ENCODE results near the gene MLYCD. TPM values are rescaled to one million over a fixed set of nuclear protein-coding genes. Genes with fewer than 3 reads are reported as not detected.

MLYCD gene
- 1.7 TPM for polyA plus RNA-seq

- Mint-ChIP-seq H3K4me3 (peak within 1 kb of the TSS; percentile 86 to 94 (median 94)), H3K27ac (peak within 1 kb of the TSS; percentile 4 to 65 (median 20)), H3K27me3 (peaks cover 8% of the 10 kb centered on the region), H3K4me1 (peaks cover 16 to 21% (median 21%) of the 10 kb centered on the region in 3 donors), H3K36me3 (no peaks in the 10 kb centered on the region), H3K9me3 (no peaks in the 10 kb centered on the region)
Observed at GRCh38 chr16:83898463-83899271, at the start of gene MLYCD. Gene MLYCD, plus strand, starts transcription at chr16:83899115. Its CDS starts 30 bp downstream, at chr16:83899145.

DNA sequence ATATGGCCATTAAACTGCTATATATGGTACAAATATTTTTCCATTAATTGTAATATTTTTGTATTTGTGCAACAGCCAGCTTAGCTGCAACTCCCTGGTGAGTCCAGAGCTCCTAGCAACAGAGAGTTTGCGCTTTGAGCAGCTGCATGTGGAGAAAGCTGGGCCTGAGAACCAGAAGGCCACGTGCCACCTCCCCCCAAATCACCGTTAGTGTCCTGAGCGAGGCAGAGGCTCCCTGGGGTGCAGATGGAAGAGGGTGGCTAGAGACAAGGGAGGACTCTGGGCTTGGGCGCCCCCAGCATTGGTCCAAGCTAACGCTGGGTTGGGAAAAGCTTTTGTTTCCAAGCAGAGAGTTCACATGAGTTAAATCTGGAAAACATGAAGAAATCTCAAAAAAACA is 49.5 kb upstream of the MLYCD start:
- Mint-ChIP-seq H3K9me3 (peaks cover 0 to 1% (median 0%) of the 10 kb centered on the region in 3 donors), H3K27ac (no peak overlapping the region), H3K4me3 (peak overlapping the region in 1 of 4 donors; percentile 60), H3K4me1 (peaks cover 8 to 17% (median 10%) of the 10 kb centered on the region in 3 donors), H3K36me3 (peaks cover 2% of the 10 kb centered on the region), H3K27me3 (peaks cover 3% of the 10 kb centered on the region)

DNA sequence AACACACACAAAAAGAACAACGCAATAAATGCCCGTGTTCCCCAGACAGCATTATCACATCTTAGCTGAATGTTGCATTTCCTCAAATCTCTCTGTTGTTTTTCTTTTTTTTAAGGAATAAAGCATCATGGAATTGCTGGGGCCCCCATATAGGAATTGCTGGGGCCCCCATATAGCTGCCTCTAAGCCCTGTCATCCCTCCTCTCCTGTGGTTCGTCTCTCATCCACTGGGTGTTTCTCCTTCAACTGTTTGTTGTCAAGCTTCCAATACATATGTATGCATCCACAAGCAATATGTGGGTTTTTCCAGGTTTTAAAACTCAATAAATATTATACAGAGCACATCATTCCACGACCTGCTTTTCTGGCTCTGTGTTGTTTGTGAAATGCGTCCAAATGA is 48.0 kb upstream of the MLYCD start:
- peaks cover 2% of the 10 kb centered on the region for H3K36me3 Mint-ChIP-seq
- H3K9me3 Mint-ChIP-seq = peaks cover 0 to 1% (median 0%) of the 10 kb centered on the region in 3 donors
- H3K4me3 Mint-ChIP-seq = no peak overlapping the region
- H3K4me1 Mint-ChIP-seq = peaks cover 8 to 10% (median 10%) of the 10 kb centered on the region in 3 donors
- peak overlapping the region in 1 of 3 donors; percentile 34 for H3K27ac Mint-ChIP-seq
- H3K27me3 Mint-ChIP-seq = peaks cover 7% of the 10 kb centered on the region

DNA sequence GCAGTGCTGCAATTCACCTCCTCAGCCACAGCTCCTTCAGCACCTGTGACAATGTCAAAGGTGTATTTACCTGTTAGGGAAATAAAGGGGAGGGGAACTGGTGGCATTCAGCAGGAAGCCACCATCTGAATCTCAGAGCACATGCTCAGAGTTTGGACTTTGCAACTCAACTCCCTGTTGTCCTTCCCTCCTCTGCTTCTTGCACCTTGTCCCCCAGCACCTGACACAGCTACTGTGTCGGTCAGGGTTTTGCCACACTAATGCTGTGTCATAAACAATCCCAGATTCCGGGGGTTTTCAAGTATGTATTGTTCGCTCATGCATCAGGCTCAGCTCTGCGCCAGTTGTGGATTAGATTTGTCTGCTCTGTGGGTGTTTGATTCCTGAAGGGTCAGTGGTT is 47.4 kb upstream of the MLYCD start:
- Mint-ChIP-seq H3K36me3 (peaks cover 2% of the 10 kb centered on the region), H3K9me3 (peaks cover 0 to 1% (median 0%) of the 10 kb centered on the region in 3 donors), H3K27ac (no peak overlapping the region), H3K4me3 (no peak overlapping the region), H3K27me3 (peaks cover 7% of the 10 kb centered on the region), H3K4me1 (peaks cover 8 to 10% (median 10%) of the 10 kb centered on the region in 3 donors)

DNA sequence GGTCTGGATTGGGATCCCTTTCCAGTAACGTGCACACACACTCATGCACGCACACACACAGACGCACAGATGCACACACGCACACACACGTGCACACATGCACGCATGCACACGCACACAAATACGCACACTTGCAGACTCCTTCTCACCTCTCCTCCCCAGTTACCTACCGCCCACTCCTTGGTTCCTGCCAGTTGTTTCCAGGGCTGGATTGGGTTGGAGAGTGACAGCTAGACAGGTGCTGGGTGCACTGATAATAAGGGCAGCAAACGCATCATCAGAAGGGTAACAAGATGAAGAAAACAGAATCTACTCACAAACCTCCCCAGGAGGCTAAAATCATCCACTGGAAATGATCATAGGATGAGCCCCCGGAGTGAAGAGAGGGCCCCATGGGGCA is 46.1 kb upstream of the MLYCD start:
- Mint-ChIP-seq H3K36me3 (peaks cover 2% of the 10 kb centered on the region), H3K27me3 (peaks cover 8% of the 10 kb centered on the region), H3K9me3 (peaks cover 0 to 1% (median 0%) of the 10 kb centered on the region in 3 donors), H3K4me1 (no peaks in the 10 kb centered on the region), H3K27ac (no peak overlapping the region), H3K4me3 (no peak overlapping the region)

- H3K36me3 Mint-ChIP-seq = peaks cover 2% of the 10 kb centered on the region
- peaks cover 10% of the 10 kb centered on the region for H3K27me3 Mint-ChIP-seq
- no peak overlapping the region for H3K27ac Mint-ChIP-seq
- peaks cover 0 to 1% (median 0%) of the 10 kb centered on the region in 3 donors for H3K9me3 Mint-ChIP-seq
- H3K4me1 Mint-ChIP-seq = no peaks in the 10 kb centered on the region
- H3K4me3 Mint-ChIP-seq = no peak overlapping the region
Observed at GRCh38 chr16:83853834-83854233, 45.1 kb upstream of the MLYCD start.

GRCh38 chr16:83854420-83854819 is 44.5 kb upstream of the MLYCD start:
- Mint-ChIP-seq H3K9me3 (peaks cover 0 to 1% (median 0%) of the 10 kb centered on the region in 3 donors), H3K4me1 (no peaks in the 10 kb centered on the region), H3K27ac (no peak overlapping the region), H3K27me3 (peaks cover 10% of the 10 kb centered on the region), H3K36me3 (peaks cover 2% of the 10 kb centered on the region), H3K4me3 (no peak overlapping the region)

GRCh38 chr16:83856792-83857191 is 42.1 kb upstream of the MLYCD start:
- H3K4me3 Mint-ChIP-seq = no peak overlapping the region
- H3K4me1 Mint-ChIP-seq = no peaks in the 10 kb centered on the region

GRCh38 chr16:83859265-83859664 is 39.6 kb upstream of the MLYCD start:
- Mint-ChIP-seq H3K9me3 (no peaks in the 10 kb centered on the region), H3K4me3 (no peak overlapping the region)

More at GRCh38 chr16:83856792-83857191, 42.1 kb upstream of the MLYCD start:
- no peak overlapping the region for H3K27ac Mint-ChIP-seq
- no peaks in the 10 kb centered on the region for H3K9me3 Mint-ChIP-seq
- peaks cover 2% of the 10 kb centered on the region for H3K36me3 Mint-ChIP-seq
- peaks cover 10% of the 10 kb centered on the region for H3K27me3 Mint-ChIP-seq

DNA sequence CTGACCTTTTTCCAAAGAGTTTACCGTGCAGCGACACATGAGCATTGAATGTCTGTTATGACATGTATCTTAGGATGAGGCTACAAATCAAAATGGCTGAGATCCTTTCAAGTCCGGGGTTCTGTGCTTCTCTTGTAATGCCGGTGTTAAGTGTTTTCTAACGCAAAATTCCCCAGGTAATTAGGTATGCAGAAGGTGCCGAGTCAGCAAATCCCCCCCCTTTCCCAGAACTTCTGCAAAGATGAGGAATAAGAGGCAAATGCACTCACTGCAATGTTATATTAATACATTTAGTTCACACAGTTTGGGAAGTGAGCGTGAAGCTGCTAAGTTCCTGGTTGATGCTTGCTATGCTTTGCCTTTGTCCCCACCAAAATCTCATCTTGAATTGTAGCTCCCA is 36.3 kb upstream of the MLYCD start:
- peaks cover 3% of the 10 kb centered on the region for H3K27me3 Mint-ChIP-seq
- no peaks in the 10 kb centered on the region for H3K36me3 Mint-ChIP-seq

More at GRCh38 chr16:83859265-83859664, 39.6 kb upstream of the MLYCD start:
- H3K27ac Mint-ChIP-seq = no peak overlapping the region
- H3K36me3 Mint-ChIP-seq = no peaks in the 10 kb centered on the region
- no peaks in the 10 kb centered on the region for H3K4me1 Mint-ChIP-seq
- H3K27me3 Mint-ChIP-seq = peaks cover 8% of the 10 kb centered on the region

DNA sequence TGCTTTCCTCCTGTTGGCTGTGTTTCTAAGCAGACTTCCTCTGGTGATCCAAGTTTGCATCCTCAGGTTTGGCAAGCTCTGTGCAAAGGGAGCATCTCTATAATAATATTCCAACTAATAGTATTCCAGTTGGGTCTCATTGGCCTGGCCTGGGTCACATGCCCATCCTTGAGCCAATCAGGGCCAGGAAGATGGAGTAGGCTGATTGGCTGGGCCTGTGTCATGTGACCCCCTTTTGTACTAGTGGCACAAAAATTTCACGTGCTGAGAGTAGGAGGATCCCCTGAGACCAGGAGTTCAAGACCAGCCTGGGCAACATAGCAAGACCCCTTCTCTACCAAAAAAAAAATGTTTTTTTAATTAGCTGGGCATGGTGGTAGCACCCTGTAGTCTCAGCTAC is 35.2 kb upstream of the MLYCD start:
- Mint-ChIP-seq H3K36me3 (no peaks in the 10 kb centered on the region), H3K4me3 (no peak overlapping the region), H3K27me3 (peaks cover 2% of the 10 kb centered on the region), H3K9me3 (peaks cover 2 to 8% (median 2%) of the 10 kb centered on the region in 3 donors), H3K27ac (no peak overlapping the region), H3K4me1 (peaks cover 0 to 4% (median 0%) of the 10 kb centered on the region in 3 donors)

More for the DNA sequence above, 36.3 kb upstream of the MLYCD start:
- H3K4me3 Mint-ChIP-seq = no peak overlapping the region
- H3K4me1 Mint-ChIP-seq = peaks cover 0 to 4% (median 0%) of the 10 kb centered on the region in 3 donors
- H3K27ac Mint-ChIP-seq = no peak overlapping the region
- H3K9me3 Mint-ChIP-seq = peaks cover 2 to 8% (median 2%) of the 10 kb centered on the region in 3 donors

GRCh38 chr16:83870830-83871229 is 28.1 kb upstream of the MLYCD start:
- Mint-ChIP-seq H3K4me3 (no peak overlapping the region), H3K27me3 (peaks cover 2% of the 10 kb centered on the region), H3K4me1 (no peaks in the 10 kb centered on the region), H3K36me3 (no peaks in the 10 kb centered on the region), H3K9me3 (peaks cover 2 to 8% (median 6%) of the 10 kb centered on the region in 3 donors), H3K27ac (no peak overlapping the region)

DNA sequence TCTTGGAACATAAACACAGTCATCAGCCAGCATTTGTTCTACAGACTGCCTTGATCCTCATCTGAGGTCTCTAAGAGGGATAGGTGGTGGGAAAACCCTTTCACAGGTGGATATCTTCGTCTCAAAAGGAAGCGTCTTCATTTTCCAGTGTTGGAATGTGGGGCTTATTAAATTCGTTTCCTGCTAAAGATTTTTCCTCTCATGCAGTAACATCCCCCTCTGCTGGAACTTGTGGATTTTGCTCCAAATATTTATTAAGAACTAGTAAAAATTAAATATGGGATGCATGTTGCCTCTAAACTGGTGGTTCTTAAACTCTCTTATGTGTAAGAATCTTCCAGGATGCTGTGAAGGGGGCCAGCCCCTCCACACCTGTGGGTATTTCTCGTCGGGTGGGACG is 20.1 kb upstream of the MLYCD start:
- Mint-ChIP-seq H3K4me3 (no peak overlapping the region), H3K9me3 (peaks cover 0 to 3% (median 0%) of the 10 kb centered on the region in 3 donors), H3K4me1 (no peaks in the 10 kb centered on the region), H3K27ac (no peak overlapping the region), H3K27me3 (peaks cover 7% of the 10 kb centered on the region), H3K36me3 (no peaks in the 10 kb centered on the region)

GRCh38 chr16:83882163-83882885 is 16.6 kb upstream of the MLYCD start:
- no peak overlapping the region for H3K4me3 Mint-ChIP-seq

More at GRCh38 chr16:83882163-83882885, 16.6 kb upstream of the MLYCD start:
- Mint-ChIP-seq H3K4me1 (no peaks in the 10 kb centered on the region), H3K27ac (peak overlapping the region in 1 of 3 donors; percentile 73), H3K27me3 (peaks cover 5% of the 10 kb centered on the region), H3K36me3 (no peaks in the 10 kb centered on the region), H3K9me3 (peaks cover 0 to 3% (median 0%) of the 10 kb centered on the region in 3 donors)
